Stimulated activated CD4-positive, alpha-beta T cell treated with anti-CD3 and anti-CD28 coated beads, Interleukin-2, amount 100 ng/mL, for 48 hours (primary cell): ENCODE measurements around the gene GATA6.

Source experiments
- DNase-seq, 2 donors: peaks; one replicate each; pipeline ENCODE4 v3.0.0-alpha.2; 2020

Gene GATA6

GRCh38 chr18:22169011-22169888 lies at the start of gene GATA6:
GATA6 (plus strand) TSS chr18:22169589; CDS start chr18:22171145, 1,556 bp downstream.
- no peak for DNase-seq

GRCh38 chr18:22124970-22125369 lies 44.4 kb upstream of the GATA6 start:
- no peak for DNase-seq

GRCh38 chr18:22128954-22129353 lies 40.4 kb upstream of the GATA6 start:
- no peak for DNase-seq

GRCh38 chr18:22129778-22130177 lies 39.6 kb upstream of the GATA6 start:
- no peak for DNase-seq

GRCh38 chr18:22132258-22132657 lies 37.1 kb upstream of the GATA6 start:
- no peak for DNase-seq

- DNase-seq = no peak
Observed at GRCh38 chr18:22132763-22133162, 36.6 kb upstream of the GATA6 start.

GRCh38 chr18:22136395-22136794 lies 33.0 kb upstream of the GATA6 start:
- no peak for DNase-seq

GRCh38 chr18:22141211-22141610 lies 28.2 kb upstream of the GATA6 start:
- no peak for DNase-seq

- no peak for DNase-seq
Observed at GRCh38 chr18:22143347-22144340, 25.7 kb upstream of the GATA6 start.

GRCh38 chr18:22145160-22145559 lies 24.2 kb upstream of the GATA6 start:
- no peak for DNase-seq

- DNase-seq = no peak
Observed at GRCh38 chr18:22149710-22150109, 19.7 kb upstream of the GATA6 start.

GRCh38 chr18:22152093-22152492 lies 17.3 kb upstream of the GATA6 start:
- DNase-seq = no peak

GRCh38 chr18:22153428-22153827 lies 16.0 kb upstream of the GATA6 start:
- no peak for DNase-seq

- no peak for DNase-seq
Observed at GRCh38 chr18:22155584-22155983, 13.8 kb upstream of the GATA6 start.

GRCh38 chr18:22159014-22159413 lies 10.4 kb upstream of the GATA6 start:
- no peak for DNase-seq

- no peak for DNase-seq
Observed at GRCh38 chr18:22161090-22161489, 8.3 kb upstream of the GATA6 start.

GRCh38 chr18:22163416-22164161 lies 5.8 kb upstream of the GATA6 start:
- DNase-seq = no peak

- DNase-seq = no peak
Observed at GRCh38 chr18:22164337-22165048, 4.9 kb upstream of the GATA6 start.

- DNase-seq = no peak
Observed at GRCh38 chr18:22165049-22165602, 4.3 kb upstream of the GATA6 start.

GRCh38 chr18:22165603-22166068 lies 3.8 kb upstream of the GATA6 start:
- no peak for DNase-seq

GRCh38 chr18:22166069-22166950 lies 3.1 kb upstream of the GATA6 start:
- no peak for DNase-seq
